Smooth muscle cell (in vitro differentiated cells): ENCODE data around the gene GAK. TPM values are rescaled to one million over a fixed set of nuclear protein-coding genes. Genes with fewer than 3 reads are reported as not detected.

ENCODE experiments used
- DNase-seq: peaks from one replicate; lab custom pipeline; 2025; ENCODE audit not compliant: unreplicated experiment; lab: John Stamatoyannopoulos, UW
- H2AFZ ChIP-seq: fragments of 200-600 bp; sonication (generic); 2 replicates; pipeline ENCODE4 v1.6.0; 2016; ENCODE audit warnings: antibody characterized with exemption, low read depth, mild to moderate bottlenecking
- H3F3A ChIP-seq: fragments of 200-600 bp; sonication (generic); 2 replicates; pipeline ENCODE4 v1.6.0; 2017; ENCODE audit warnings: antibody characterized with exemption, low read depth
- H3K27ac ChIP-seq: fragments of 200-600 bp; sonication (generic); 2 replicates; pipeline ENCODE4 v1.5.1; 2016; ENCODE audit warnings: low read depth, mild to moderate bottlenecking
- H3K27me3 ChIP-seq: fragments of 200-600 bp; sonication (generic); 2 replicates; pipeline ENCODE4 v1.6.1; 2016; ENCODE audit warnings: low read depth, mild to moderate bottlenecking
- H3K36me3 ChIP-seq: fragments of 200-600 bp; sonication (generic); 2 replicates; pipeline ENCODE4 v1.5.1; 2016; ENCODE audit warnings: low read depth
- H3K4me1 ChIP-seq: fragments of 200-600 bp; sonication (generic); 2 replicates; pipeline ENCODE4 v1.5.1; 2016; ENCODE audit warnings: low read depth
- H3K4me2 ChIP-seq: fragments of 200-600 bp; sonication (generic); 2 replicates; pipeline ENCODE4 v1.6.0; 2016; ENCODE audit warnings: mild to moderate bottlenecking
- H3K4me3 ChIP-seq: fragments of 200-600 bp; sonication (generic); 2 replicates; pipeline ENCODE4 v1.5.1; 2016; ENCODE audit warnings: mild to moderate bottlenecking
- H3K79me2 ChIP-seq: fragments of 200-600 bp; sonication (generic); 2 replicates; pipeline ENCODE4 v1.6.0; 2016; ENCODE audit warnings: low read depth, mild to moderate bottlenecking
- H3K9ac ChIP-seq: fragments of 200-600 bp; sonication (generic); 2 replicates; pipeline ENCODE4 v1.6.0; 2016; ENCODE audit warnings: low read depth
- H3K9me3 ChIP-seq: fragments of 200-600 bp; sonication (generic); replicated peaks from 2 replicates; pipeline ENCODE4 v1.5.1; 2016; ENCODE audit warnings: low read depth
- H4K20me1 ChIP-seq: fragments of 200-600 bp; sonication (generic); 2 replicates; pipeline ENCODE4 v1.6.0; 2016; ENCODE audit warnings: low read depth
- CTCF ChIP-seq: fragments of 200-600 bp; sonication (generic); IDR thresholded peaks from 2 replicates; pipeline ENCODE4 v1.5.1; 2017; ENCODE audit warnings: borderline replicate concordance, mild to moderate bottlenecking, antibody characterized with exemption; ENCODE audit not compliant: insufficient read depth, poor library complexity, severe bottlenecking
- WGBS: methylation state at CpG from one replicate; pipeline ENCODE4 v1.1.7; 2016; ENCODE audit warnings: low lambda C conversion rate; 5-methylcytosine and 5-hydroxymethylcytosine counted together
- polyA plus RNA-seq: library from polyadenylated mRNA; unstranded; fragments of >200 nt; fragmentation: Nextera tagmentation; extraction: Ambion mirVana; gene quantifications from 2 replicates; pipeline ENCODE4 v1.2.1, GENCODE V29; 2016
- total RNA-seq: library from RNA; depleted of rRNA; stranded (reverse); fragments of >200 nt; gene quantifications from 2 replicates; pipeline ENCODE4 v1.2.3, GENCODE V29; 2014

GAK gene
- total and polyA plus RNA-seq, 2 experiments from 2014 or later, result 56.2 to 85.4 TPM

GRCh38 chr4:884896-885295, 47.2 kb downstream of the GAK start:
- Histone ChIP-seq H3F3A (no peaks in the 10 kb centered on the region), H3K9ac (no peak overlapping the region), H3K27me3 (no peaks in the 10 kb centered on the region), H3K79me2 (no peaks in the 10 kb centered on the region), H3K4me1 (no peaks in the 10 kb centered on the region), H3K27ac (no peak overlapping the region), H3K4me3 (no peak overlapping the region), H3K36me3 (no peaks in the 10 kb centered on the region), H2AFZ (no peak overlapping the region), H4K20me1 (no peaks in the 10 kb centered on the region), H3K9me3 (no peaks in the 10 kb centered on the region), H3K4me2 (no peak overlapping the region)
- no peak for TF ChIP-seq CTCF
- DNase-seq, result no peak
- WGBS, result 97% methylated on average over 24 of the region's 24 CpGs

- H3K4me3 ChIP-seq, result no peak overlapping the region
- no peaks in the 10 kb centered on the region for H3K36me3 ChIP-seq
- H3F3A ChIP-seq, result no peaks in the 10 kb centered on the region
- no peak overlapping the region for H3K27ac ChIP-seq
- H3K79me2 ChIP-seq, result no peaks in the 10 kb centered on the region
- DNase-seq, result no peak
- no peaks in the 10 kb centered on the region for H3K4me1 ChIP-seq
- no peak overlapping the region for H3K4me2 ChIP-seq
- no peak overlapping the region for H2AFZ ChIP-seq
- whole genome bisulfite sequencing, result 94% methylated on average over 14 of the region's 15 CpGs
- no peaks in the 10 kb centered on the region for H3K9me3 ChIP-seq
- no peak for TF ChIP-seq CTCF
- H3K27me3 ChIP-seq, result no peaks in the 10 kb centered on the region
- H4K20me1 ChIP-seq, result no peaks in the 10 kb centered on the region
- H3K9ac ChIP-seq, result no peak overlapping the region
Measured at GRCh38 chr4:884259-884658, 47.9 kb downstream of the GAK start.

GRCh38 chr4:883377-884095, 48.6 kb downstream of the GAK start:
- no peaks in the 10 kb centered on the region for H3K79me2 ChIP-seq
- H3F3A ChIP-seq, result no peaks in the 10 kb centered on the region
- no peaks in the 10 kb centered on the region for H3K9me3 ChIP-seq
- H3K9ac ChIP-seq, result no peak overlapping the region
- 95% methylated on average over 26 of the region's 26 CpGs for WGBS
- H3K4me2 ChIP-seq, result no peak overlapping the region
- H2AFZ ChIP-seq, result no peak overlapping the region
- TF ChIP-seq CTCF, result no peak
- no peaks in the 10 kb centered on the region for H4K20me1 ChIP-seq
- no peak for DNase-seq
- H3K4me3 ChIP-seq, result no peak overlapping the region
- no peaks in the 10 kb centered on the region for H3K27me3 ChIP-seq
- H3K27ac ChIP-seq, result no peak overlapping the region
- no peaks in the 10 kb centered on the region for H3K4me1 ChIP-seq
- H3K36me3 ChIP-seq, result no peaks in the 10 kb centered on the region

- 98% methylated on average over 22 of the region's 22 CpGs for WGBS
- Histone ChIP-seq H3K4me2 (no peak overlapping the region), H3K27me3 (no peaks in the 10 kb centered on the region), H3K4me1 (no peaks in the 10 kb centered on the region), H3F3A (no peaks in the 10 kb centered on the region), H3K4me3 (no peak overlapping the region), H3K9me3 (no peaks in the 10 kb centered on the region), H3K9ac (no peak overlapping the region), H2AFZ (no peak overlapping the region), H3K27ac (no peak overlapping the region), H3K79me2 (no peaks in the 10 kb centered on the region), H4K20me1 (no peaks in the 10 kb centered on the region), H3K36me3 (no peaks in the 10 kb centered on the region)
- DNase-seq, result no peak
- no peak for TF ChIP-seq CTCF
Measured at GRCh38 chr4:882646-883045, 49.5 kb downstream of the GAK start.
